ENCODE data around the gene TEAD1. TPM values are rescaled to one million over a fixed set of nuclear protein-coding genes. Genes with fewer than 3 reads are reported as not detected.

TEAD1 gene
- total RNA-seq, 4 donors from 2014 or later = 86.9 to 205 (median 151) TPM

GRCh38 chr11:12882670-12883069, 208.4 kb downstream of the TEAD1 start:
- TF ChIP-seq CTCF (IDR thresholded peaks at IDR 0.05; ENCODE audit: low read depth) = no peak

GRCh38 chr11:12884751-12885318, 210.6 kb downstream of the TEAD1 start:
- no peak for TF ChIP-seq CTCF (IDR thresholded peaks at IDR 0.05; ENCODE audit: low read depth)

GRCh38 chr11:12885717-12886239, 211.6 kb downstream of the TEAD1 start:
- no peak for TF ChIP-seq CTCF (IDR thresholded peaks at IDR 0.05; ENCODE audit: low read depth)

GRCh38 chr11:12886508-12886907, 212.3 kb downstream of the TEAD1 start:
- no peak for TF ChIP-seq CTCF (IDR thresholded peaks at IDR 0.05; ENCODE audit: low read depth)

GRCh38 chr11:12888525-12889158, 214.4 kb downstream of the TEAD1 start:
- TF ChIP-seq CTCF (IDR thresholded peaks at IDR 0.05; ENCODE audit: low read depth) = no peak

- no peak for TF ChIP-seq CTCF (IDR thresholded peaks at IDR 0.05; ENCODE audit: low read depth)
Observed at GRCh38 chr11:12889243-12889642, 215.0 kb downstream of the TEAD1 start.

- TF ChIP-seq CTCF (IDR thresholded peaks at IDR 0.05; ENCODE audit: low read depth) = no peak
Observed at GRCh38 chr11:12890476-12890875, 216.3 kb downstream of the TEAD1 start.
